Esophagus muscularis mucosa (tissue), 4 donors: ENCODE measurements around the gene TIMP2. TPM values are rescaled to one million over a fixed set of nuclear protein-coding genes. Genes with fewer than 3 reads are reported as not detected.
A peak's percentile ranks its signal among the peaks of the same experiment; 100 is the strongest.

Source experiments
- DNase-seq: peaks from one replicate; pipeline ENCODE4 v3.0.0-alpha.2; 2017; ENCODE audit errors: extremely low spot score
- H3K27ac ChIP-seq, 4 donors: fragments of 200-600 bp; sonication (generic); replicated peaks in 1 of 4; 1 replicate in 3 of 4; 2 replicates in 1 of 4; pipeline ENCODE4 v1.5.1; 2016 to 2019; ENCODE audit warnings: mild to moderate bottlenecking in 1 of 4
- H3K27me3 ChIP-seq, 4 donors: fragments of 200-600 bp; sonication (generic); one replicate each; pipeline versions ENCODE4 v1.5.1 to v1.6.0; 2016 to 2019
- H3K36me3 ChIP-seq, 4 donors: fragments of 200-600 bp; sonication (generic); one replicate each; pipeline ENCODE4 v1.5.1; 2016 to 2019
- H3K4me1 ChIP-seq, 4 donors: fragments of 200-600 bp; sonication (generic); one replicate each; pipeline ENCODE4 v1.5.1; 2016 to 2019
- H3K4me3 ChIP-seq, 4 donors: fragments of 200-600 bp; sonication (generic); 1 replicate in 2 of 4; 2 replicates in 2 of 4; pipeline ENCODE4 v1.5.1; 2016 to 2019; ENCODE audit warnings: mild to moderate bottlenecking in 4 of 4, moderate library complexity in 1 of 4
- H3K9me3 ChIP-seq, 4 donors: fragments of 200-600 bp; sonication (generic); 1 replicate in 3 of 4; 2 replicates in 1 of 4; pipeline ENCODE4 v1.5.1; 2016 to 2019
- CTCF ChIP-seq, 3 experiments: fragments of 200-600 bp in 2 of 3; fragments of 450-650 bp in 1 of 3; sonication (generic) in 2 of 3; IDR thresholded peaks; one replicate each; pipeline ENCODE4 v1.5.1; 2017 to 2019; ENCODE audit warnings: antibody characterized with exemption in 3 of 3, mild to moderate bottlenecking in 2 of 3, moderate library complexity in 1 of 3
- EP300 ChIP-seq: sonication (generic); formaldehyde crosslinking; IDR thresholded peaks from one replicate; pipeline ENCODE4 v1.6.1; 2017; ENCODE audit warnings: antibody characterized with exemption
- POLR2A ChIP-seq: fragments of 450-650 bp; IDR thresholded peaks from one replicate; pipeline ENCODE4 v1.6.1; 2017; ENCODE audit warnings: antibody characterized with exemption, moderate library complexity, mild to moderate bottlenecking, low read depth
- POLR2AphosphoS5 ChIP-seq, 2 donors: sonication (generic); formaldehyde crosslinking; IDR thresholded peaks; one replicate each; pipeline ENCODE4 v1.6.1; 2017; ENCODE audit warnings: antibody characterized with exemption in 2 of 2
- WGBS: methylation state at CpG from one replicate; pipeline ENCODE4 v1.1.5; 2018; 5-methylcytosine and 5-hydroxymethylcytosine counted together
- intact Hi-C: fragments of 100-400 bp; cut with DNase I; formaldehyde crosslinking; loops from one replicate; pipeline ENCODE4 v1.15.1; 2023
- total RNA-seq, 4 donors: library from RNA; depleted of rRNA; stranded (reverse); fragments of >200 nt; gene quantifications; one replicate each; pipeline versions ENCODE4 v1.1.0 to v1.2.1, GENCODE V29; 2016

TIMP2 gene
- total RNA-seq, 4 donors from 2014 or later, result 177 to 315 (median 229) TPM

GRCh38 chr17:78918979-78919378, 6.2 kb downstream of the TIMP2 start:
- Histone ChIP-seq H3K9me3 (no peaks in the 10 kb centered on the region), H3K27me3 (no peaks in the 10 kb centered on the region), H3K4me3 (peak overlapping the region in 1 of 4 donors; percentile 6), H3K36me3 (peaks cover 0 to 3% (median 0%) of the 10 kb centered on the region in 4 donors), H3K4me1 (peaks cover 82 to 100% (median 99%) of the 10 kb centered on the region in 4 donors), H3K27ac (peak overlapping the region; percentile 42 to 93 (median 64))
- TF ChIP-seq POLR2AphosphoS5 (IDR thresholded peaks at IDR 0.05) (peak in 1 of 2 donors; percentile 11), POLR2A (no peak), CTCF (IDR thresholded peaks at IDR 0.05) (no peak)
- DNase-seq, result no peak
- intact Hi-C loops, result loop anchor here (5.0 kb wide), 1 partner anchor 52 kb away; no protein-coding TSS in a partner anchor
- WGBS, result 48% methylated on average over 6 of the region's 14 CpGs

GRCh38 chr17:78917451-78918275, 7.5 kb downstream of the TIMP2 start:
- peaks cover 70 to 100% (median 98%) of the 10 kb centered on the region in 4 donors for H3K4me1 ChIP-seq
- H3K4me3 ChIP-seq, result peak overlapping the region in 2 of 4 donors; percentile 5 to 14
- H3K27ac ChIP-seq, result peak overlapping the region; percentile 42 to 93 (median 64)
- DNase-seq, result no peak
- H3K9me3 ChIP-seq, result no peaks in the 10 kb centered on the region
- intact Hi-C loops, result loop anchor here (5.0 kb wide), 1 partner anchor 50 kb away; no protein-coding TSS in a partner anchor
- H3K27me3 ChIP-seq, result no peaks in the 10 kb centered on the region
- H3K36me3 ChIP-seq, result peaks cover 0 to 3% (median 0%) of the 10 kb centered on the region in 4 donors
- TF ChIP-seq CTCF (IDR thresholded peaks at IDR 0.05) (no peak), EP300 (no peak), POLR2A (no peak), POLR2AphosphoS5 (IDR thresholded peaks at IDR 0.05) (no peak)
- 72% methylated on average over 20 of the region's 21 CpGs for WGBS

- peak; percentile 94 for DNase-seq
- peak overlapping the region; percentile 82 to 93 (median 84) for H3K27ac ChIP-seq
- peak; percentile 51 to 65 for TF ChIP-seq POLR2AphosphoS5 (IDR thresholded peaks at IDR 0.05)
- no peak for TF ChIP-seq EP300
- TF ChIP-seq POLR2A, result no peak
- TF ChIP-seq CTCF (IDR thresholded peaks at IDR 0.05), result no peak
- no peaks in the 10 kb centered on the region for H3K27me3 ChIP-seq
- no peaks in the 10 kb centered on the region for H3K9me3 ChIP-seq
- peak overlapping the region; percentile 1 to 42 (median 18) for H3K4me3 ChIP-seq
- peaks cover 54 to 99% (median 97%) of the 10 kb centered on the region in 4 donors for H3K4me1 ChIP-seq
- 41% methylated on average over 17 of the region's 17 CpGs for WGBS
- intact Hi-C loops, result loop anchor here (5.0 kb wide), 1 partner anchor 49 kb away; no protein-coding TSS in a partner anchor
- peaks cover 0 to 11% (median 2%) of the 10 kb centered on the region in 4 donors for H3K36me3 ChIP-seq
Measured at GRCh38 chr17:78915872-78916632, 9.1 kb downstream of the TIMP2 start.

- Histone ChIP-seq H3K27ac (peak overlapping the region in 2 of 4 donors; percentile 1 to 25), H3K4me1 (peaks cover 41 to 99% (median 97%) of the 10 kb centered on the region in 4 donors), H3K9me3 (no peaks in the 10 kb centered on the region), H3K27me3 (no peaks in the 10 kb centered on the region), H3K4me3 (no peak overlapping the region), H3K36me3 (peaks cover 0 to 9% (median 2%) of the 10 kb centered on the region in 4 donors)
- TF ChIP-seq EP300, result no peak
- TF ChIP-seq POLR2A, result no peak
- no peak for TF ChIP-seq POLR2AphosphoS5 (IDR thresholded peaks at IDR 0.05)
- TF ChIP-seq CTCF (IDR thresholded peaks at IDR 0.05), result no peak
- no peak for DNase-seq
- intact Hi-C loops, result no loop called here
- WGBS, result 84% methylated on average over 10 of the region's 15 CpGs
Measured at GRCh38 chr17:78913115-78913514, 12.1 kb downstream of the TIMP2 start.
